Measurements from ENCODE around the gene TNFRSF1A. TPM values are rescaled to one million over a fixed set of nuclear protein-coding genes. Genes with fewer than 3 reads are reported as not detected.

TNFRSF1A gene
- total and polyA plus RNA-seq, 4 donors = 36.9 to 144 (median 88.4) TPM

GRCh38 chr12:6303071-6303470, 38.8 kb downstream of the TNFRSF1A start:
- Histone ChIP-seq H3K27ac (ENCODE audit: low read depth in 1 of 2, low read length in 2 of 2) (no peak overlapping the region), H3K9me3 (ENCODE audit: control insufficient read depth in 4 of 4, low read length in 3 of 4) (no peaks in the 10 kb centered on the region)
- TF ChIP-seq YY1 (IDR thresholded peaks at IDR 0.05) (no peak), SP1 (IDR thresholded peaks at IDR 0.05) (no peak), HNF4G (IDR thresholded peaks at IDR 0.05) (no peak), RAD21 (IDR thresholded peaks at IDR 0.05) (no peak), FOXA1 (IDR thresholded peaks at IDR 0.05) (no peak), JUND (IDR thresholded peaks at IDR 0.05) (no peak), FOXA2 (IDR thresholded peaks at IDR 0.05) (no peak), NR2F2 (IDR thresholded peaks at IDR 0.05) (no peak), REST (IDR thresholded peaks at IDR 0.05) (no peak)
- TF ChIP-seq, protein P1, sequence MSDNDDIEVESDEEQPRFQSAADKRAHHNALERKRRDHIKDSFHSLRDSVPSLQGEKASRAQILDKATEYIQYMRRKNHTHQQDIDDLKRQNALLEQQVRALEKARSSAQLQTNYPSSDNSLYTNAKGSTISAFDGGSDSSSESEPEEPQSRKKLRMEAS (IDR thresholded peaks at IDR 0.05) = no peak

DNA sequence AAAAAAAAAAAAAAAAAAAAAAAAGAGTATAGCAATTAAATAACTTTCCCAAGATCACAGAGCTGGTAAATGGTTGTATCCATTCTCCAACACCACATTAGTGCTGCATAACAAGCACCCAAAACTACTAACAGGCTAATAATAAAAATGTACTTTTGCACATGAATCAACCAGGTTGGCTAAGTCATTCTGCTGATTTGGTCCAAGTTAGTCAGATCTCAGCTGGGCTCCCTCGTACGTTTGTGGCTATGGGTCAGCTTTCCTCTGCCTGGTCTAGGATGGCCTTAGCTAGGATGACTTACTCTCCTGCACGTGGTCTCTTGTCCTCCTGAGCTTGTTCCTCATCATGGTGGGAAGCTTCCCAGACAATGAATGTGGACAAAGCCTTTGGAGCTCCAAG, 39.3 kb downstream of the TNFRSF1A start:
- no peak overlapping the region for H3K9ac ChIP-seq (ENCODE audit: low read depth in 1 of 2, low read length in 2 of 2)
- peaks cover 0 to 3% (median 0%) of the 10 kb centered on the region in 4 donors for H3K4me1 ChIP-seq (ENCODE audit: control insufficient read depth in 4 of 4, insufficient read depth in 4 of 4, low read length in 3 of 4)
- H3K27me3 ChIP-seq (ENCODE audit: control insufficient read depth in 4 of 4, insufficient read depth in 4 of 4, low read length in 3 of 4) = no peaks in the 10 kb centered on the region
- no peaks in the 10 kb centered on the region for H3K36me3 ChIP-seq (ENCODE audit: control insufficient read depth in 4 of 4, insufficient read depth in 3 of 4, low read depth in 1 of 4, low read length in 3 of 4)
- TF ChIP-seq, protein P2, sequence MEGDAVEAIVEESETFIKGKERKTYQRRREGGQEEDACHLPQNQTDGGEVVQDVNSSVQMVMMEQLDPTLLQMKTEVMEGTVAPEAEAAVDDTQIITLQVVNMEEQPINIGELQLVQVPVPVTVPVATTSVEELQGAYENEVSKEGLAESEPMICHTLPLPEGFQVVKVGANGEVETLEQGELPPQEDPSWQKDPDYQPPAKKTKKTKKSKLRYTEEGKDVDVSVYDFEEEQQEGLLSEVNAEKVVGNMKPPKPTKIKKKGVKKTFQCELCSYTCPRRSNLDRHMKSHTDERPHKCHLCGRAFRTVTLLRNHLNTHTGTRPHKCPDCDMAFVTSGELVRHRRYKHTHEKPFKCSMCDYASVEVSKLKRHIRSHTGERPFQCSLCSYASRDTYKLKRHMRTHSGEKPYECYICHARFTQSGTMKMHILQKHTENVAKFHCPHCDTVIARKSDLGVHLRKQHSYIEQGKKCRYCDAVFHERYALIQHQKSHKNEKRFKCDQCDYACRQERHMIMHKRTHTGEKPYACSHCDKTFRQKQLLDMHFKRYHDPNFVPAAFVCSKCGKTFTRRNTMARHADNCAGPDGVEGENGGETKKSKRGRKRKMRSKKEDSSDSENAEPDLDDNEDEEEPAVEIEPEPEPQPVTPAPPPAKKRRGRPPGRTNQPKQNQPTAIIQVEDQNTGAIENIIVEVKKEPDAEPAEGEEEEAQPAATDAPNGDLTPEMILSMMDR (IDR thresholded peaks at IDR 0.05; ENCODE audit: low read depth, low read length, missing input control) = no peak
- TF ChIP-seq GABPA (IDR thresholded peaks at IDR 0.05 in 1 of 2, conservative IDR thresholded peaks at IDR 0.05 in 1 of 2) = no peak
- TF ChIP-seq SP1 (IDR thresholded peaks at IDR 0.05) = no peak
- TF ChIP-seq RXRA (IDR thresholded peaks at IDR 0.05) = no peak
- no peak for TF ChIP-seq HNF4A (conservative IDR thresholded peaks at IDR 0.05)
- no peak for TF ChIP-seq FOXA2 (IDR thresholded peaks at IDR 0.05)
- TF ChIP-seq FOXA1 (IDR thresholded peaks at IDR 0.05) = no peak
- no peak for TF ChIP-seq JUND (IDR thresholded peaks at IDR 0.05)
- TF ChIP-seq REST (IDR thresholded peaks at IDR 0.05) = no peak
- TF ChIP-seq, protein P1 (IDR thresholded peaks at IDR 0.05) = no peak
- TF ChIP-seq NR2F2 (IDR thresholded peaks at IDR 0.05) = no peak
- TF ChIP-seq TAF1 (conservative IDR thresholded peaks at IDR 0.05) = no peak
- TF ChIP-seq YY1 (IDR thresholded peaks at IDR 0.05) = no peak
- TF ChIP-seq, protein P3, sequence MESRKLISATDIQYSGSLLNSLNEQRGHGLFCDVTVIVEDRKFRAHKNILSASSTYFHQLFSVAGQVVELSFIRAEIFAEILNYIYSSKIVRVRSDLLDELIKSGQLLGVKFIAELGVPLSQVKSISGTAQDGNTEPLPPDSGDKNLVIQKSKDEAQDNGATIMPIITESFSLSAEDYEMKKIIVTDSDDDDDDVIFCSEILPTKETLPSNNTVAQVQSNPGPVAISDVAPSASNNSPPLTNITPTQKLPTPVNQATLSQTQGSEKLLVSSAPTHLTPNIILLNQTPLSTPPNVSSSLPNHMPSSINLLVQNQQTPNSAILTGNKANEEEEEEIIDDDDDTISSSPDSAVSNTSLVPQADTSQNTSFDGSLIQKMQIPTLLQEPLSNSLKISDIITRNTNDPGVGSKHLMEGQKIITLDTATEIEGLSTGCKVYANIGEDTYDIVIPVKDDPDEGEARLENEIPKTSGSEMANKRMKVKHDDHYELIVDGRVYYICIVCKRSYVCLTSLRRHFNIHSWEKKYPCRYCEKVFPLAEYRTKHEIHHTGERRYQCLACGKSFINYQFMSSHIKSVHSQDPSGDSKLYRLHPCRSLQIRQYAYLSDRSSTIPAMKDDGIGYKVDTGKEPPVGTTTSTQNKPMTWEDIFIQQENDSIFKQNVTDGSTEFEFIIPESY (IDR thresholded peaks at IDR 0.05) = no peak
- no peak for TF ChIP-seq RAD21 (IDR thresholded peaks at IDR 0.05)
- no peak for TF ChIP-seq HNF4G (IDR thresholded peaks at IDR 0.05)
- no peak overlapping the region for H3K4me3 ChIP-seq (ENCODE audit: low read depth in 1 of 3, low read length in 3 of 3)
- whole genome bisulfite sequencing = 96% methylated on average over 3 of the region's 3 CpGs
- DNase-seq (ENCODE audit: low spot score) = no peak
- no peak overlapping the region for H3K27ac ChIP-seq (ENCODE audit: low read depth in 1 of 2, low read length in 2 of 2)
- H3K9me3 ChIP-seq (ENCODE audit: control insufficient read depth in 4 of 4, low read length in 3 of 4) = no peaks in the 10 kb centered on the region

More at GRCh38 chr12:6303071-6303470, 38.8 kb downstream of the TNFRSF1A start:
- Histone ChIP-seq H3K27me3 (ENCODE audit: control insufficient read depth in 4 of 4, insufficient read depth in 4 of 4, low read length in 3 of 4) (no peaks in the 10 kb centered on the region), H3K36me3 (ENCODE audit: control insufficient read depth in 4 of 4, insufficient read depth in 3 of 4, low read depth in 1 of 4, low read length in 3 of 4) (no peaks in the 10 kb centered on the region), H3K4me1 (ENCODE audit: control insufficient read depth in 4 of 4, insufficient read depth in 4 of 4, low read length in 3 of 4) (peaks cover 0 to 3% (median 0%) of the 10 kb centered on the region in 4 donors), H3K9ac (ENCODE audit: low read depth in 1 of 2, low read length in 2 of 2) (no peak overlapping the region), H3K4me3 (ENCODE audit: low read depth in 1 of 3, low read length in 3 of 3) (no peak overlapping the region)
- no peak for DNase-seq (ENCODE audit: low spot score)
- 87% methylated on average over 5 of the region's 5 CpGs for WGBS

Measured in liver (tissue), 9 donors.